ENCODE data around the gene MTM1.

Gene MTM1

DNA sequence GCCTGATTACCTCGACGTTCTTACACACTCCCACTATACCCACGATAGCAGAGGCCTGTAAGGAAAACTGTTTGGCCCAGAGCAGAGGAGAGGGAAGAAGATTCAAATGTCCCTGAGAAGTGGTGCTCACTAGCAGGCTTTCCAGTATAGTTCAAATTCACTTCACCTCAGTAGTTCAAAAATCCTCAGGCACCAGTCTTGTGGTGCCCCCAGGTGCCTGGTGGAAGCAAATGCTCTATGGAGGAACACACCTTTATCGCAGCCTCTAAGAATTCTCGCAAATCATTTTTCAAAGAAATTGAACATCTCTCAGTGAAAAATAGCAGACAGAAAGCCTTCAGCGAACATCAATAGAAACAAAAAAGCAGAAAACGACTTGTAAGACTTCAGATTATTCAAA lies 112.6 kb downstream of the MTM1 start:
- DNase-seq, result peak; percentile 25

DNA sequence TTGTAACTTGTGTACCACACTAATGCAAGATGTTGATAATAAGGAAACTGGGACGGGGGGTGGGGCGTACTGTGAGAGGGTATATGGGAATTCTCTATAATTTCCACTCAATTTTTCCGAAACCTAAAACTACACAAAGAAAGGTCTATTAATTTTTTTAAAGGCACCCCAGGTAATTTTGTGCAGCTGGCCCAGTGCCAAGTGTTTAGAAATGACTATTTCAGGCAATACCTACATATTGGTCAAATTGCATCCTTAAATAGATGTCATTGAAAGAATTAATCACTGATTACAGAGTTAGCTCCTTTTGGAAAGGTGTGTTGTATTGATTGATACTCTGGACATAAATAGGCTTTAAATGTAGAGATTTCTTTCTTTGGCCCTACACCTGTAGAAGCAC lies 114.7 kb downstream of the MTM1 start:
- no peak for DNase-seq

DNA sequence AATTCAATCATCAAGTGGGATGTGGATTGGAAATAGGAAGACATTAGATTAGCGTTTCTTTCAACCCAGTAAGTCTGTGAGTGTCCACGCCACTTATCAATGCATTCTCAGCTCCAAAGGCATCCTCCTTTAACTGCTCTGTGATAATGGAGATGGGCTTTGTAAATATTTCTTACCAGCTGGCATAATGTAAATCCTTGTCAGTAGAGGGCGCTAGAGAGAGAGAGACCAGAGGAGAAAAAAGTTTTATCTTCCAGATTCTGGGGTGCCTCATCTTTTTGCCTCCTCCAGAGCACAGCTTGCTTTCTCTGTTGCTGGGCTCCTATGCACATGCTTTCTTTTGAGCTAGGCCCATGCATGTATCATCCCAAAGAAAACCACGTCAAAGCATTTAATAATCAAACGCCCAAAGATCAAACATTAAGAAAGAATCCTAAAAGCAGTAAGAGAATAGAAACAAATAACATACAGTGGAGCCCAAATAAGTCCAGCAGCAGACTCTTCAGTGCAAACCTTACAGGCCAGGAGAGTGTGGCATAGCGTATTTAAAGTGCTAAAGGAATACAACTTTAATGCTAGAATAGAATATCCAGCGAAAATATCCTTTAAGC lies 115.2 kb downstream of the MTM1 start:
- no peak for DNase-seq

DNA sequence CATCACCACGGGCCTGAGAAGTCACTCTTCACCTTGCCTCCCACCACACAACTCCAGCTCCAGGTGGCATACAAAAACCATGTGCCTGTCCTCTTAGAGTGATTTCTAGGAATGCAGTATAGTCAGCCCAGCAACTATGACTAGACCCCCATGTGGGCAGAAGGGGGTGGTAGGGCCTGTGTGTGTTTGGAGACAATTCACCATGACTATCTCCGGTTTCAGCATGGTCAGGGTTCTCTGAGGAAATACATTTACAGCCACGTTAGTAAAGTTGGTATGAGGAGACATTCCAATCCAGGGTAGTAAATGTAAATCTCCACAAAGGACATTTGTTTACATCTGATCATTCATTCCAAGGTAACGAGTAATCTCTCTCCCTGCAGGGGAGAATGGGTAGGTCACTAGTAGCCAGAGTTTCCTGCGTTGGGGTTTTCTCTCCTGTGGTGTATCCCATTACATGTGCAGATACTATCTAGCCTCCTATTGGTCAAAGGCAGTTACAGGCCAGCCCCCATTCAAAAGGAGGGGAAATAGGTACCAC lies 120.6 kb downstream of the MTM1 start:
- no peak for DNase-seq

DNA sequence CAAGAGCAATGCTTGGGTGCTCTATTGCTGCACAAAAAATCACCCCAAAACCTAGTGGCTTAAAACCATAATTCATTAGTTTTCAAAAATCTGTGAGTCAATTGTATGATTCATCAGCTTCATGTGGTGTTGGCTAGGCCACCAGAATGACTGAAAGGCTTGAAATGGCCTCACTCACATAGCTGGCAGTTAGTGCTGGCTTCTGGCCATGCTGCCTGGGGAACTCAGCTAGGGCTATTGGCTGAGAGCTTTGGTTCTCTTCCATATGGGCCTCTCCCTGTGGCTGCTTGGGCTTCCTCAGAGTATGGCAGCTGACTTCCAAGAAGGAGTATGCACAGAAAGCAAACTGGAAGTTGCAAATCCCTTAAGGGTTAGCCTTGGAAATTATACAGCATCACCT lies 121.7 kb downstream of the MTM1 start:
- no peak for DNase-seq

DNA sequence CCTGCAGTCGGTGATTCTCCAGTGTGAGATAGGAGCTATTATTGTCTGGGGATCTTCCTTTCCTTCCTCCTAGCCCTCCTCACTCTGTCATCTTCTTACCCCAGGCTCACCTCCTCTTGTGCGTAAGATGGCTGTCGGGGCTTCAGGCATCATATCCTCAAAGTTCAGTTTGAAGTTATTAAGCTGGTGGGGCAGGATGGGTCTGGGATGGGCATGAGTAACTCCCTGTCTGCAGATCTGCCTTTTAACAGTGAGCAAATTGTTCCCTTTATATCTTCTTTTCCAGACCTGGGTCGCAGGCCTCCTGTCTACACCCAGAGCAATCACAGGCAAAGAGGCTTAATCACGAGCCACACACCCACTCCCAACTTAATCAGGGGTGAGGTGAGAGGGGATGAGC lies 123.9 kb downstream of the MTM1 start:
- DNase-seq, result no peak

DNA sequence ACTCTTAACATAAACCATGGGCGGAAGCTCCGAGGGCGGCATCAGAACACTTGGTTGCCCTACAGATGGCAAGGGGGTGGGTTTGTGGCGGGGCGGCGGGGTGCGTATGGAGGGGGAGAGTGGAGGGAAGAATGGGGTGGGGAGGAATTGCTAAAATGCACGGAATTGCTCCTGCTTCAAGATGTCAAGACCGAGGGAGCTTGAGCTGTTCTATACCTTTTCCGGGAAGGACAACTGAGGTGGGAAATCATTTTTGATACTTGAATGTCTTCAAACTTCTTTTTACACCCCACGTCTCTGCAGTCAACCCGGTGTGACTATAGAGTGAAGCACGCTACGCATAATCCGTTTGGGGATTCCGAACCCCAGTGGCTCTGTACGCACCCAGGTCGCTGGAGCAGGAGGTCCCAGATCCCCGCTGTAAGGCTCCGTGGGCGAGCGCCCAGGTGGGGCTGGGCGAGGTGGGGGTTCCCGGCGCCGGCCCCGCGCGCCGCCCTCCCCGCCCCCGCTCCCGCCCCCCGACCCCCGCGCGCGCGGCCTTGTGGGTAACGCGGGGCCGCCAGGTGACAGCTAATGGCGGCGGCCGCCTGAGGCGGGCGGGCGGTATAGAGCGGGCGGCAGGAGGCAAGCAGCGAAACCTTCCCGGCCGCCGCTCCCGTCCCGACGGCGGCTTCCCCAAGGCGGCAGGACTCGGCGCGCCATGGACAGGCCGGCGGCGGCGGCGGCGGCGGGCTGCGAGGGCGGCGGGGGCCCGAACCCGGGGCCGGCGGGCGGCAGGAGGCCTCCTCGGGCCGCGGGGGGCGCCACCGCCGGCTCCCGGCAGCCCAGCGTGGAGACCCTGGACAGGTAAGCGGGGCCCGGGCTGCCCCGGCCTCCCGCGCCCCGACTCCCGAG lies 124.7 kb downstream of the MTM1 start, which contains the start of gene MTMR1:
Gene MTMR1, plus strand, starts transcription at position 566 of the 894 bp plus-strand sequence. Its CDS starts 135 bp downstream, at position 701.
- no peak for DNase-seq

DNA sequence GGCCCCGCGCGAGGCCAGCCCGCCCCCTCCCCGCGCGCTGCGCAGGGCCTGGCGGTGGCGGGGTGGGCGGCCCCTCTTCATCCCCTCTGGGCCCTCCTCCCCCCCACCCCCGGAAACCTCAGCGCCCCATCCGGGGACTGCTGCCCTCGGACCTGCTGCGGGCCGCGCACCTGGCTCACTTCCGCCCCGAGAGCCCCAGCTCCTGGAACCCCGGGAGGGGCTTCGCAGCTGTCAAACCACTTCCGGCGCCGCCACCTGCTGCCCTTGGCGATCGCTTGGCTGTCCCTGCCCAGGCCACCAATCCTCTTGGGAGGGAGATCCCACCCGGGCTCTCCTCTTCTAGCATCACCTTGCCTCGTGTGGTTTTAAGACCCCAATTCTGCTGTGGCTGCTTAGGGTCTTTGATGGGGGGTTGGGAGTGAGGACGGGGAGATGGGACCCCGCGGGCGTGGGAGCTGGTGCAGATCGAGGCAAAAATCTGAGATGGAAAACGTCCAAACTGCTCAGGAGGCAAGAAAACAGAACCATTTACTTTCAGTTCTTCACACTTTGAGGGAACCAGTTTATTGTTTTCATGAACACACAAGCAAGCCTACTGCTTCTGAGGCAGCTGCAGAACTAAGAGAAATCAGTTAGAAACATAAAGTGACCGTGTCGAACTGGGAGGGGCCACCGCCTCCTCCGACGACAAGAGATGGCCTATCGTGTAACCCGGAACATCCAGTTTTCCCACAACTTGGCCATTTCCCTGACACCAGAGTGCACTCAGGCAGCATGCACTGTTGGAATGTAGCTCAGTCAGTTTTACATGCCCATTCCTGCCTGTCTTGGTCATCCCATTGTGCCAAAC lies 125.5 kb downstream of the MTM1 start:
- peak; percentile 74 for DNase-seq

DNA sequence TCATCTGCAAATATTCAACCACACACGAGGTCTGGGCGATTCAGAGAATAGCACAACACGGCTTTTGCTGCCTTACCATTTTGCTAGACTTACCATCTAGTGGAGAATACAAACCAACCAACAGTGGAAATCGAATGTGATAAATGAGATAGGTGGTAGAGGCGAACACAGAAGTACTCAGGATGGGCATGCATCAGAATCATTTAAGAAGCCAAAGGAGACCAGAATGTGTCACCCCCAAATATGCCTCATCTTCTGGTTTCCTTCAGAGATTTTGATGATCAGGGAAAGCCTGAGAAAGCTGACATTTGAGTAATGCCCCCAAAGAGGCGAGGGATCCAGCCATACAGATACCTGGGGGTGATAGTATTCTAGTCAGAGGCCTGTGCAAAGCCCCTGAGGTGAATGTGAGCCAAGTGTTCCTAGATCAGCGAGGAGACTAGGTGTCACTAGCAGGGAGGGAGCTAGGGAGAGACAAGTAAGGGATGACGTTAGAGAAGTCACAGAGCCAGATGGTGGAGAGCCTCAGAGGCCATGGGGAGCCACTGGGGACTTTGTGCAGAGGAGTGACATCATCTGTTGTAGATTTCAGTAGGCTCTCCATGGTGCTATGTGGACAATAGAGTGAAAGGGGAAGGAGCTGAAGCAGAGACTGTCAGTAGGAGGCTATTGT lies 126.5 kb downstream of the MTM1 start:
- no peak for DNase-seq

DNA sequence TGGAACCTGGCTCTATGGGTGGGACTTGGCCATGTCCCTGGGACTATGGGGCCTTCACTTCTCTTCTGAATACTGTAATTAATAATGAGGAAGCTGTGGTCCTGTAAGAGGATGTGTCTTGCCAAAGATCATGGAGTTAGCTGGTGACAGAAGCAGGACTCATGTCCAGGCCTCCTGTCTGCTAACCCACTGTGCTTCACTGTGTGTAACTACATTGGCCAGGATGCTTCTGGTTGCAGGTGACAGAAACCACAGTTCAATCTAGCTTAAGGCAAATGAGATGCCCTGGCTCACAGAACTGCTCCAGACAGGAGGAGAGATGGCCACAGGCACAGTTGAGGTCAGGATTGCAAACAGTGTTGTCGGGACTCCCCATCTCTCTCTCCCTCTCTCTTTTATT lies 127.9 kb downstream of the MTM1 start:
- DNase-seq, result no peak

DNA sequence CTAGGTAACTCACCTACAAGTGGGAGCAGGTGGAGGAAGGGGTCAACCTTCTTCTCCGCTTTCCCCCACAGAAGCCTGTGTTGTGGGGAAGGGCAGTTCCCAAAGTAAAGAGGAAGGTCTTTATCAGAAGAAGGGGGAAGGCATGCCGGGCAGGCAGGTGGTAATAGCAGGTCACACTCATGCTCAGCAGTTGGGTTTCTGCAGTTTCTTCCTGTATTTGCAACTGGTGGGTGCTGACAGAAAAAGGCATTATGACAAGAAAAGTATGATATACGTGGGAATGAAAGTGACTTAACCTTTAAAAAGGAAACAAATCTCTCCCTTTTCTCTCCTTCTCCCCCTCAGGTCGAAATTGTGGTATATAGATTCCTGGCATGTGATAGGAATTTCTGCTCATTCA lies 128.4 kb downstream of the MTM1 start:
- no peak for DNase-seq

DNA sequence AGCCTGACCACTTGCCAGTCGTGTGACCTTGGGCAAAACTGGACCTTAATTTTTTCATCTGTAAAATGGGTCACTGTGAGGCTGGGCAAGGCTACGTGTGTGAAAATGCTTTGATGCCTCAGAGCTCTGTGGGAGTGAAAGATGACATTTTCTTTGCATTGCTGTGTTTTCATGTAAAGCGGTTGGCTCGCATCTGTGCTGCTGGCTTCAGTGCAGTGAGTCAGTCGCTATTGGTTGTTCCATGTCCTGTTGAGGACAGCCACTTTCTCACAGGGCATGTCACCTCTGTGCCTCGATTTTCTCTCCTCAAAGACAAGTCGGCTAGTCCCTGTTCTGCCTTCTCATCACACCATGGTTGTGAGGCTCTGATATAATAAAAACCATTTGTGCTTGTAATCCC lies 129.2 kb downstream of the MTM1 start:
- DNase-seq, result no peak

DNA sequence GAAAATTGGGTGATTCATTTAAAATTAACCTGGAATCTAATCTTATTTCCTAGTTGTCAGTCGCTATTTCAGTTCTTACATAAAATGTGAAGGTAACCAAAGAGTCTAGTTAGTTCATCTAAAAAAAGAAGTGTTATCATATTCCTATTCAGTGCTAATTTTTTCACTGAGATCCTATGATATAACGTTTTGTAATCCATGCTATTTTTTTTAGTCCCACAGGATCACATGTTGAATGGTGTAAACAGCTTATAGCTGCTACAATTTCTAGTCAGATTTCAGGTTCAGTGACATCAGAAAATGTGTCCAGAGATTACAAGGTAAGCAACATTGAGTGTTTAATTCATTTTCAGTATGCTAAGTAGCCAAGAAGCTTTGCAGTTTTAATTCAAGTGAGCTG lies 130.6 kb downstream of the MTM1 start:
- DNase-seq, result no peak

DNA sequence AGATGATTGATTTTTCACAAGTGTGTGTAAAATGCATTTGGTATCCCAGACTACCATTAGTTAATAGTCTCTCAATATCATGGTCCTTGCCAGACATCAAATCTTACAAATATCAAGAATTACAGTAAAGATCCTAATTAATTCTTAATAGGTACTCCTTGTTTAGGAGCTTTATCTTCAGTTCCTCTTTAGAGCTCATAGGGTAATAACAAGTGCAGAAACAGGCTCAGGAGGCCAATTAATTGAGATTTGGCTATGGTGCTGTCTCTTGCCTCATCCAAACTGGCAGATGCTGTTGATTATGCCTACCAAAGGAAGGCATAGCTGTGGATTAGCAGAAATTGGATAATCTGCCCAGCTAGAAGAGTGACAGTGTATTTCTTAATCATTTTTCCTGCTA lies 131.7 kb downstream of the MTM1 start:
- no peak for DNase-seq

DNA sequence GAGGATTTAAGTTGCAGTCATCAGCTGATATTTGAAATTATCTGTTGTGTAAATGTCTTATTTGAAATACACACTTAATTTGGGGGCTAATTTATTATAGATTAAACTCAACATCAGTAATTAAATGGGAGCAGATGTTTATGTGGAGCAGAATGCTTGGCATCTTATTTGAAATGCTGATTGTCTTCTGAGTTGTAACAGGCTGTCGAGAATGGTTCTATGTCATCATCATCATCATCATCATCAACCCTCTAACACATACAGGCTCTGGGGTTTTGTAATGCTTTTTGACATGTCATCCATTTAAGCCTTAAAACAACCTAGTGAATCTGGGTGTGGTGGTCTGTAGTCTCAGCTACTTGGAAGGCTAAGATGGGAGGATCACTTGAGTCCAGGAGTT lies 133.0 kb downstream of the MTM1 start:
- no peak for DNase-seq

DNA sequence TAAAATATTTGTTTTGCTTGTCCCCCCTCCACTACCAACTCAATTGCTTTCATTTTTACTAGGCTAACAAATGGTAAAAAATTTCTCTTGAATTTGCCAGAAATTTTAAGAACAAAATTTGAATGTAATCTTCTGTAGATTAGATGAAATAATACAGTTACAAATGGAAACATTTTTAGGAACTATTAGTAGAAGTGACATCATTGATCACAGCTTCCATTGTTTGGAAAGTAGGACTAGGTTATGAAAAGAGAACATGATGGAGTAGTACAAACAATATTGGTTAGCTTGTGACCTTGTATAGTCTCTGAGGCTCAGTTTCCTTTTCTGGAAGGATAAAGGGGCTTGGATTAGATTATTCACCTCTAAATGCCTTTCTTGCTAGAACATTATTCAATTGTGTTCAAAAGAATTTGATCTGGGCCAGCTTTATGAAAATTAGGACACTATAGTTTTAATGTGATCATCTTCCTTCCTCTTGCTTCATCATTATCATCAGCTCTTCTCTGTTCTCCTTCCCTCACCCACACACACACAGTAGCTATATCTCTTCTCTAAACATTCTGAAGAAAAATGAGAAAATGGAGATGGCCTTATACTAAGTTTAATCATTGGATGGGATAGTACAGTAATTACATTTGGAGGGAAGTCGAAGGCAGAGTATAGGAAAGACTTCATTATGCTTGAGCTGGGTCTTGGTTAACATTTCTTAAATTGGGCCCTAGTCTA lies 134.7 kb downstream of the MTM1 start:
- no peak for DNase-seq

DNA sequence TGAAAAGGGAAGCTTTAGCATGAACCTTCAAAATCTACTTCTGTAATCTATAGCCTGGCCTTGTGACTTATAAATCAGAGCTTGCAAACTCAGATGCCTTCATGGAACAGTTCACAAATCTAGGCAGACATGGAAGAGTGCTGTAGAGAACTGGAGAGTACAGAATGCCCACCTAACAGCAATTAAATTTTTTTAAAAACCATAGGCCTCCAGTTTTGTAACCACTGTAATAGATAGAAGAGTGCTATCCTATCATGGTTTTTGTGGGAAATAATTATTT lies 135.2 kb downstream of the MTM1 start:
- DNase-seq, result no peak

DNA sequence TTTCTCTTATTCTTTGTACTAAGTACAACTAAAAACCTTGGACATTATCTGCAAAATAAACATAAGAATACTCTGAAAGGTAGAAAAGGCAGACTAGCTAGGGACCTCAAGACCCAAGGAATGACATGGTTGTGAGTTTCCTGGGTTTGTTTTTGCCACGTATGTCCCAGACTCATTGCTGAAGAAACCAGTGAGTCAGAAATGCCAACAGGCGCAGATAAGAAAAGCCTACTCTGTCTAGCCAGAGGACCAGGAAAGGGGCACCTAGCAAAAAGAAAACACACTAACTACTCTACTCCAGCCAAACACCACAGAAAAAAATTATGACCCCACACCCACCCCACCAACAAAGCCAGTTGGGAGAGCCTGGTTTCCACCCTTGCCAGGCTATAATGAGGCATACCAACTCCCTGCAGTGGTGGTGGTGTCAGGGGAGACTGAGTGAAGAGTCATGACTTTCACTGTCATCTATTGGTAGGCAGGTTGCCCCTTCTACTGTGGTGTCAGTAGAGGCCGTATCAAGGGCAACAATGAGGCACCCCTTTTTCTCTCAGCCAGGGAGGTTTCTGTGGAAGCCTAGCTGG lies 135.7 kb downstream of the MTM1 start:
- DNase-seq, result no peak

DNA sequence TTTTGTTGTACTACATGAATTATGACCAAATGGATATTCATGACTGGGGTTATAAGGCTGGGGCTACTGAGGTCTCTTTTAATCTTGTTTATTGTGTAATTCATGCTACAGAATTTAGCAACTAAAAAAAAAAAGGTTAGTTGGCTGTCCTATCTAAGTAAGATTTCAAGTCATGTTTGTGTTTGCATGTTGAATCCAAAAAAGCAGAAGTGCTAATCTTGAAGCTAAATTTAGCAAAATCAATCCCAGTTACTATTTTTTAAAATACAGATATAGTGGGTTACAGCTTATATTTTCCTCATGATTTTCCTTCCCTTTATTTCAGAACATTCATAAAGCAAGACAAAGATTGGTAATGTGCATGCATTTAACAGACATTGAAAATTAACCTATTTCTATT lies 144.2 kb downstream of the MTM1 start:
- DNase-seq, result no peak

DNA sequence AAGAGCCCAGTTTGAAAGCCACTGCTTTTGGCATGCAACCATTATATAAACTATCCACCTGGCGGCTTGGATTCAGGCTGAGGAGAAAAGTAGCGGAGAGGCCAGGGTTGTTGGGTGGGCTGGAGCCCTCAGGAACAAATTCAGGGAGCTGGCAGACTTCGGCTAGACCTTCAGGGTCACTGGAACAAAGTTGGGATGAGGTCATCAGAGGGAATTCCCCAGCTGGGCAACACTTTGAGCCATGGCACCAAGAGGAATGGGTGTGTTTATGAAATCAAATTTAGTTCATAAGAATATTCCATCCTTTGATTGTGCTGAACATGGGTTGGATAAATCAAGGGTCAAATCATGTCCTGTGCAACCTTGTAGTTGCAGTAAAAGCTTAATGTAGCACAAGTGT lies 146.8 kb downstream of the MTM1 start:
- DNase-seq, result no peak

DNA sequence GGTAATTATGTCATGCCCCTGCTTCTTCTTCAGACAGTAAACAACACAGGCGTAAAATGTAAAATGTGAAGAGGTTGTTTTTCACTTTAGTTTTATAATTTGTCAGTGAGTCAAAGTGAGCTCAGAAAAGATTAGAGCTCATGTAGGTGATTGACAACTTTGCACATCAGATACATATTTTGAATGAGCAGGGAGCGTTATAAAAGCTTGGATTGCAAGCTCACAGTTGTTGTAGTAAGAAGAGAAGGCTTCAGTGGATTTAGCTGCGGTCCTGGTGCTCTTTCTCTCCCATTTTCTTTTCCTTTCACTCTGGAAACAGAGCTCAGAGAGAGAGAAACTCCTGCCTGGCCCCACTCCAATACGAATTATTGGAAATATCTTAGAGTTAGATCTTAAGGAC lies 151.2 kb downstream of the MTM1 start:
- DNase-seq, result no peak
